Ishikawa (cell line): ENCODE results near the gene BTNL2.
A peak's percentile ranks its signal among the peaks of the same experiment; 100 is the strongest.

Source experiments
- CEBPB ChIP-seq: IDR thresholded peaks from 2 replicates; pipeline ENCODE4 v1.6.1; 2012
- CREB1 ChIP-seq: IDR thresholded peaks from 2 replicates; pipeline ENCODE4 v1.6.1; 2012; ENCODE audit warnings: low read depth
- EGR1 ChIP-seq: IDR thresholded peaks from 2 replicates; pipeline ENCODE4 v1.6.1; 2012
- EP300 ChIP-seq: IDR thresholded peaks from 2 replicates; pipeline ENCODE4 v1.6.1; 2012; ENCODE audit warnings: borderline replicate concordance
- FOXM1 ChIP-seq: IDR thresholded peaks from 2 replicates; pipeline ENCODE4 v1.6.1; 2012; ENCODE audit warnings: low read depth, borderline replicate concordance
- NFIC ChIP-seq: IDR thresholded peaks from 2 replicates; pipeline ENCODE4 v1.6.1; 2012
- RAD21 ChIP-seq: IDR thresholded peaks from 2 replicates; pipeline ENCODE4 v1.6.1; 2012; ENCODE audit warnings: low read depth
- REST ChIP-seq: IDR thresholded peaks from 2 replicates; pipeline ENCODE4 v1.6.1; 2012; ENCODE audit warnings: low read depth, mild to moderate bottlenecking
- TAF1 ChIP-seq: IDR thresholded peaks from 2 replicates; pipeline ENCODE4 v1.6.1; 2012; ENCODE audit warnings: low read depth, mild to moderate bottlenecking
- TCF12 ChIP-seq: IDR thresholded peaks from 2 replicates; pipeline ENCODE4 v1.6.1; 2012; ENCODE audit warnings: low read depth
- TEAD4 ChIP-seq: IDR thresholded peaks from 2 replicates; pipeline ENCODE4 v1.6.1; 2012
- YY1 ChIP-seq: IDR thresholded peaks from 2 replicates; pipeline ENCODE4 v1.6.1; 2012; ENCODE audit warnings: low read depth
- ZBTB7A ChIP-seq: IDR thresholded peaks from 2 replicates; pipeline ENCODE4 v1.6.1; 2012; ENCODE audit warnings: low read depth
- TF ChIP-seq, protein P1 (sequence below): IDR thresholded peaks from 2 replicates; pipeline ENCODE4 v1.6.1; 2012
- TF ChIP-seq, protein P2 (sequence below): IDR thresholded peaks from 2 replicates; pipeline ENCODE4 v1.6.1; 2012

Gene BTNL2

GRCh38 chr6:32424589-32425300 lies 17.8 kb upstream of the BTNL2 start:
- TF ChIP-seq, protein P1, sequence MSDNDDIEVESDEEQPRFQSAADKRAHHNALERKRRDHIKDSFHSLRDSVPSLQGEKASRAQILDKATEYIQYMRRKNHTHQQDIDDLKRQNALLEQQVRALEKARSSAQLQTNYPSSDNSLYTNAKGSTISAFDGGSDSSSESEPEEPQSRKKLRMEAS, result no peak
- TF ChIP-seq TAF1 (no peak), EP300 (no peak), YY1 (no peak), FOXM1 (no peak), REST (no peak), RAD21 (no peak)
- TF ChIP-seq, protein P2, sequence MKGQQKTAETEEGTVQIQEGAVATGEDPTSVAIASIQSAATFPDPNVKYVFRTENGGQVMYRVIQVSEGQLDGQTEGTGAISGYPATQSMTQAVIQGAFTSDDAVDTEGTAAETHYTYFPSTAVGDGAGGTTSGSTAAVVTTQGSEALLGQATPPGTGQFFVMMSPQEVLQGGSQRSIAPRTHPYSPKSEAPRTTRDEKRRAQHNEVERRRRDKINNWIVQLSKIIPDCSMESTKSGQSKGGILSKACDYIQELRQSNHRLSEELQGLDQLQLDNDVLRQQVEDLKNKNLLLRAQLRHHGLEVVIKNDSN, result no peak

DNA sequence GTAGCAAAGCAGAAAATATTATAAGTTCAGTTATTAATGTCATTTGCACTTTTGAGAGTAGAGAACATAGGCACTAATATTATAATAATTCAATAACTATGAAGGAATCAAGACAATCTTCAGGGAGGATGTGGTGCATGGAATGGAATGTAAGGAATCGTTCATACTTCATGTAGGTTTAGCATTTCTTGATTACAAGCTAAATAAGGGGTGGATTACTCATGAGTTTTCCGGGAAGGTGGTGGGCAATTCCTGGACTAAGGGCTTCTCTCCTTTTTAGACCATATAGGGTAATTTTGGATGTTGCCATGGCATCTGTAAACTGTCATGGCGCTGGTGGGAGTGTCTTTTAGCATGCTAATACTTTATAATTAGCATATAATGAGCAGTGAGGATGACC lies 9.1 kb upstream of the BTNL2 start:
- TF ChIP-seq, protein P1, result no peak
- TF ChIP-seq TAF1 (no peak), YY1 (no peak), ZBTB7A (no peak), FOXM1 (no peak), TEAD4 (no peak), EP300 (no peak), TCF12 (no peak), EGR1 (no peak), REST (no peak), CREB1 (no peak), CEBPB (no peak), RAD21 (no peak), NFIC (no peak)
- TF ChIP-seq, protein P2, result no peak

GRCh38 chr6:32415521-32416019 lies 8.6 kb upstream of the BTNL2 start:
- TF ChIP-seq NFIC (no peak), REST (no peak), RAD21 (peak; percentile 84), EP300 (no peak), FOXM1 (no peak)
- TF ChIP-seq, protein P2, result no peak

GRCh38 chr6:32413427-32414047 lies 6.6 kb upstream of the BTNL2 start:
- TF ChIP-seq CREB1 (no peak), EP300 (no peak), RAD21 (peak; percentile 80), NFIC (no peak), TCF12 (no peak), EGR1 (no peak)
